Astrocyte of the cerebellum (primary cell): ENCODE results near the gene RFX3.
"Not testable (repeated sequence)": the region's sequence is repeated elsewhere in the genome, so short reads cannot be mapped to it uniquely, and the experiment has no call there.

ENCODE experiments used
- DNase-seq: peaks from one replicate; pipeline ENCODE4 v3.0.0-alpha.2; 2011; ENCODE audit warnings: low read depth
- H3K4me3 ChIP-seq: 2 replicates; pipeline ENCODE4 v1.5.1; 2011; ENCODE audit warnings: mild to moderate bottlenecking, low read depth, low read length, moderate library complexity
- CTCF ChIP-seq: IDR thresholded peaks from 2 replicates; pipeline ENCODE4 v1.5.1; 2012; ENCODE audit warnings: low read length, low read depth, moderate library complexity, mild to moderate bottlenecking; ENCODE audit errors: missing control alignments
- in situ Hi-C: cut with HindIII; loops from 2 replicates; pipeline ENCODE4 v1.10.0; 2017; ENCODE audit warnings: low sequenced_read_pairs

Gene RFX3

GRCh38 chr9:3336951-3337350, 188.8 kb downstream of the RFX3 start:
- TF ChIP-seq CTCF: no peak
- H3K4me3 ChIP-seq: no peak overlapping the region
- DNase-seq: no peak
- in situ Hi-C loops: no loop called here

DNA sequence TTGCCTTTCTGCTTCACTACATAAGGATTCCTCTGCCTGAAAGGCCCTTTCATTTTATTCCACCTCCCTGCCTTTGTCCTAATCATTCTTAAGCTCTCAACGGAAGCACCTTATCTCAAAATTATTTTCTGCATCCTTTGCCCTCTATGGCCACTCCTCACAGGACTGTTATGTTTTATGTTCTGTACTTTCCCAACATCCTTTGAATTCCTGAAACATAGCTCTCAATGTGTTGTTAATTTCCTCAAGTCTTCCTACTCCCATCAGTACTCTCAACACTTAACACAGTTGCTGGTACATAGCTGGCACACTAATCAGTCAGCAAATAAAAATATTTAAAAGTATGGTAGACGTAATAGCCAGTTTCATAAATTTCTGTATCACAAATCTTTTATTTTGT, 193.0 kb downstream of the RFX3 start:
- in situ Hi-C loops: no loop called here
- DNase-seq: no peak
- no peak for TF ChIP-seq CTCF
- no peak overlapping the region for H3K4me3 ChIP-seq

DNA sequence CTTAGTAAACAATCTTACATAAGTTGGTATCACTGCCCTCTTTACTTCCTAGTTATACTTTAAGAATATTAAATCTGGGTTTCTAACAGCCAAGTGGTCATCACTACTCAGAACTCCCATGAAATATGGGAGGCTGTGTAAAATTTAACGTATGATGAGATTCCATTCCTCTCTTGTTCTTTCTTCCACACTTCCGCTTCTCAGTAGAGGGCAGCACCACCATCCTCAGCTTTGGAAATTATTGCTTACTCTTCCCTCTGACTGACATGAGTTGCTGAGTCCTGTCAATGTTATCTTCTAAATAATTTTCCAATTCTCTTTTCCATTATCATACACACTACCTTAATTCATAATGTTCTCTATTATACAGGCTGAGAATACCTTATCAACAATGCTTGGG, 194.0 kb downstream of the RFX3 start:
- in situ Hi-C loops: no loop called here
- H3K4me3 ChIP-seq: no peak overlapping the region
- DNase-seq: no peak
- TF ChIP-seq CTCF: peak; percentile 10

DNA sequence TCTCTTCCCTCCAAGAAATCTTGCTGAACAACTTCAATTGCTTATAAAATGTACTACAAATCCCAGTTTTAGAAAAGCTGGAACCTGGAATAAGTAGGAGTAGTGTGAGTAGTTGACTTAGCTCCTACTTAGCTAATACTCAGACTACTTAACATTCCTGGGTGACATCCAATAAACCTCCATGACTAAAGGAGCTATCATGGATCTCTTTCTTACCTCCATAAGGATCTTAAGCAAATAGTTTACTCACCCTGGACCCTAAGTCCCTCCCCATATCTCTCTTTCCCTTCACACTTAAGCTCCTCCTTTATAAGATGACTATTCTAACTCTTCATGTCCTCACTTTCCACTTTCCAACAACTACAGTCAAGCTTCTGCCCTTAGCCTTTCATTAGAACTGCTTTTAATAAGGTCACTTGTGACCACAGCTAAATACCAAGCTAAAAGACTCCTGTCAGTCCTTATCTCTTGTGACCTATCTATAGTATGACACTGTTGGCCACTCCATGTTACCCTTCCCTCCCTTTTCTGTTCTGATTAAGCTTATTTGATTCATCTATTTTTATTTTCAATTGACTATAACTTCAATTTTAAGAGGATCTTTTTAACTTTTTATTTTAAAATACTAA, 194.9 kb downstream of the RFX3 start:
- in situ Hi-C loops: no loop called here

DNA sequence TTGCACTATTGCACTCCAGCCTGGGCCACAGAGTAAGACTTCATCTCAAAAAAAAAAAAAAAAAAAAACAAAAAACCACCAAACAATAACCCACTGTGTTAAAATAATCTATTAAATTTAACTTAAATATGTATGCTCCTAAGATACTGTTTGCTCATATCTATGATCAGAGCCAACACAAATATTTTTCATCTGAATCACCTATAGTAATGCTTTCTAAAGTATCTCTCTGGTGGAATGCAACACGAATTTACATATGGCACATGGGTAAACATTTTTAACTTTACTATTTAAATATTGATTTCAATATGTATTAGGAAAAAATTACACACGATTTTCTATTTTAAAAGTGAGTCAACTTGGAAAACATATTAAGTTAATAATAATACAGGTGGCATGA, 196.4 kb downstream of the RFX3 start:
- TF ChIP-seq CTCF: no peak
- no peak overlapping the region for H3K4me3 ChIP-seq
- in situ Hi-C loops: no loop called here
- DNase-seq: no peak

More for the DNA sequence above, 194.9 kb downstream of the RFX3 start:
- no peak overlapping the region for H3K4me3 ChIP-seq
- TF ChIP-seq CTCF: no peak
- DNase-seq: no peak

GRCh38 chr9:3323714-3324113, 202.1 kb downstream of the RFX3 start:
- in situ Hi-C loops: no loop called here
- no peak for TF ChIP-seq CTCF
- no peak for DNase-seq
- no peak overlapping the region for H3K4me3 ChIP-seq

DNA sequence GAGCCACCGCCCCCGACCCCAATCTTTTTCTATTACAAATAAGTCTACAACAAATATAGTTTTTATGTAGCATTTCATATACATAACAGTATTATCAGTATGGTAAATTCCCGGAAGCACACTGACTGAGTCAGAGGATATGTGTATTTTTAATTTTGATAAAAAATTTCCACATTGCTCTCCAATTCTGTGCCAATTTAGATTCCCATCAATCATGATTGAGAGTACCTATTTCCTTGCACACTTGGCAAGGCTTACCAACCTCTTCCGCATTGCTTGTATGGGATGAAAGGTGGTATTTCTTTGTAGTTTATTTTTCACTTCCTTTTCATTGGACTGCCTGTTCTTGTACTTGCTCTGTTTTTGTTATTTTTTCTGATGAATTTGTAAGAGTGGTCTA, 204.6 kb downstream of the RFX3 start:
- TF ChIP-seq CTCF: no peak
- no peak for DNase-seq
- H3K4me3 ChIP-seq: no peak overlapping the region
- in situ Hi-C loops: no loop called here

DNA sequence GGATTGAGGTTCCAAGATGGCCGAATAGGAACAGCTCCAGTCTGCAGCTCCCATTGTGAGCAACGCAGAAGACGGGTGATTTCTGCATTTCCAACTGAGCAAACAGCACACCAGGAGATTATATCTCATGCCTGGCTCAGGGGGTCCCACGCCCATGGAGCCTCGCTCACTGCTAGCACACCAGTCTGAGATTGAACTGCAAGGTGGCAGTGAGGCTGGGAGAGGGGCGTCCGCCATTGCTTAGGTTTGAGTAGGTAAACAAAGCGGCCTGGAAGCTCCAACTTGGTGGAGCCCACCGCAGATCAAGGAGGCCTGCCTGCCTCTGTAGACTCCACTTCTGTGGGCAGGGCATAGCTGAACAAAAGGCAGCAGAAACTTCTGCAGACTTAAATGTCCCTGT, 213.2 kb downstream of the RFX3 start:
- H3K4me3 ChIP-seq, in situ Hi-C loops, DNase-seq: not testable (repeated sequence)
